Right lung (tissue), 5 donors: ENCODE measurements around the gene ADAT3. TPM values are rescaled to one million over a fixed set of nuclear protein-coding genes. Genes with fewer than 3 reads are reported as not detected.
"Not testable (repeated sequence)": the region's sequence is repeated elsewhere in the genome, so short reads cannot be mapped to it uniquely, and the experiment has no call there.

Experiments
- DNase-seq, 2 donors: peaks; one replicate each; pipeline ENCODE4 v3.0.0-alpha.2; 2013
- polyA plus RNA-seq, 5 donors: library from polyadenylated mRNA; unstranded; fragments of 120-200 nt; gene quantifications; one replicate each; pipeline versions ENCODE4 v1.2.1 to v1.2.3, GENCODE V29; 2013; ENCODE audit warnings: inconsistent platforms in 1 of 5, low replicate concordance in 1 of 5; ENCODE audit not compliant: insufficient read length in 5 of 5, insufficient read depth in 1 of 5

ADAT3 gene
- polyA plus RNA-seq, 5 donors, result 0.98 to 4.5 (median 1.9) TPM

- no peak for DNase-seq
Observed at GRCh38 chr19:1865172-1866010, 39.8 kb upstream of the ADAT3 start.

- no peak for DNase-seq
Observed at GRCh38 chr19:1866693-1867348, 38.4 kb upstream of the ADAT3 start.

GRCh38 chr19:1867349-1867724 is 37.9 kb upstream of the ADAT3 start:
- no peak for DNase-seq

GRCh38 chr19:1868971-1869370 is 36.2 kb upstream of the ADAT3 start:
- DNase-seq, result no peak

GRCh38 chr19:1871140-1871597 is 34.0 kb upstream of the ADAT3 start:
- no peak for DNase-seq

- DNase-seq, result no peak
Observed at GRCh38 chr19:1871630-1872029, 33.6 kb upstream of the ADAT3 start.

- DNase-seq, result no peak
Observed at GRCh38 chr19:1872807-1873523, 32.2 kb upstream of the ADAT3 start.

GRCh38 chr19:1873524-1874473 is 31.4 kb upstream of the ADAT3 start:
- no peak for DNase-seq

GRCh38 chr19:1874554-1875185 is 30.5 kb upstream of the ADAT3 start:
- DNase-seq, result no peak

GRCh38 chr19:1875265-1875645 is 29.9 kb upstream of the ADAT3 start:
- DNase-seq, result not testable (repeated sequence)

GRCh38 chr19:1875646-1876495 is 29.3 kb upstream of the ADAT3 start:
- DNase-seq, result peak; percentile 88 to 91

GRCh38 chr19:1876496-1877279 is 28.5 kb upstream of the ADAT3 start:
- DNase-seq, result not testable (repeated sequence)

GRCh38 chr19:1877280-1877660 is 27.9 kb upstream of the ADAT3 start:
- DNase-seq, result not testable (repeated sequence)

GRCh38 chr19:1878583-1878982 is 26.6 kb upstream of the ADAT3 start:
- not testable (repeated sequence) for DNase-seq

- DNase-seq, result not testable (repeated sequence)
Observed at GRCh38 chr19:1879982-1880381, 25.2 kb upstream of the ADAT3 start.

GRCh38 chr19:1880611-1881392 is 24.4 kb upstream of the ADAT3 start:
- no peak for DNase-seq

GRCh38 chr19:1881393-1882088 is 23.7 kb upstream of the ADAT3 start:
- DNase-seq, result not testable (repeated sequence)
